NCI-H82 treated with DMSO at 0.1 percent for 48 hours (cell line): ENCODE results near the gene DEDD.

Source experiments
- DNase-seq: peaks from one replicate; lab custom pipeline; 2025; ENCODE audit not compliant: unreplicated experiment; lab: John Stamatoyannopoulos, UW

DEDD gene

GRCh38 chr1:161095230-161095629 is 37.2 kb downstream of the DEDD start:
- no peak for DNase-seq

GRCh38 chr1:161094481-161094880 is 38.0 kb downstream of the DEDD start:
- DNase-seq: no peak

- no peak for DNase-seq
Observed at GRCh38 chr1:161092621-161093028, 39.8 kb downstream of the DEDD start.

GRCh38 chr1:161091796-161092507 is 40.5 kb downstream of the DEDD start:
- no peak for DNase-seq

- no peak for DNase-seq
Observed at GRCh38 chr1:161091093-161091492, 41.4 kb downstream of the DEDD start.

GRCh38 chr1:161090617-161091016 is 41.9 kb downstream of the DEDD start:
- DNase-seq: no peak

- no peak for DNase-seq
Observed at GRCh38 chr1:161089938-161090337, 42.5 kb downstream of the DEDD start.

GRCh38 chr1:161089251-161089924 is 43.1 kb downstream of the DEDD start, which contains the start of gene NECTIN4:
NECTIN4 (minus strand) TSS chr1:161089558; CDS start chr1:161089296, 262 bp downstream.
- no peak for DNase-seq

GRCh38 chr1:161088587-161089110 is 43.8 kb downstream of the DEDD start:
- DNase-seq: no peak

- no peak for DNase-seq
Observed at GRCh38 chr1:161086457-161086856, 46.0 kb downstream of the DEDD start.

GRCh38 chr1:161085165-161085564 is 47.3 kb downstream of the DEDD start:
- DNase-seq: no peak

- DNase-seq: no peak
Observed at GRCh38 chr1:161084597-161084988, 47.9 kb downstream of the DEDD start.

- DNase-seq: no peak
Observed at GRCh38 chr1:161083748-161084596, 48.5 kb downstream of the DEDD start.

- DNase-seq: no peak
Observed at GRCh38 chr1:161082996-161083747, 49.3 kb downstream of the DEDD start.

- DNase-seq: no peak
Observed at GRCh38 chr1:161082483-161082882, 50.0 kb downstream of the DEDD start.

GRCh38 chr1:161081519-161081918 is 50.9 kb downstream of the DEDD start:
- DNase-seq: no peak

GRCh38 chr1:161080441-161081405 is 51.7 kb downstream of the DEDD start:
- no peak for DNase-seq

- no peak for DNase-seq
Observed at GRCh38 chr1:161079436-161080110, 52.9 kb downstream of the DEDD start.

- no peak for DNase-seq
Observed at GRCh38 chr1:161077426-161077825, 55.0 kb downstream of the DEDD start.
